GM18520 (cell line): ENCODE results near the gene CDC20.
"Not testable (repeated sequence)": the region's sequence is repeated elsewhere in the genome, so short reads cannot be mapped to it uniquely, and the experiment has no call there.

ENCODE experiments used
- ATAC-seq: cut with Tn5 transposase; IDR thresholded peaks from one replicate; pipeline ENCODE4 v1.9.1; 2021; ENCODE audit not compliant: unreplicated experiment

Gene CDC20

GRCh38 chr1:43354471-43354870 is 4.3 kb upstream of the CDC20 start:
- ATAC-seq, result no peak

DNA sequence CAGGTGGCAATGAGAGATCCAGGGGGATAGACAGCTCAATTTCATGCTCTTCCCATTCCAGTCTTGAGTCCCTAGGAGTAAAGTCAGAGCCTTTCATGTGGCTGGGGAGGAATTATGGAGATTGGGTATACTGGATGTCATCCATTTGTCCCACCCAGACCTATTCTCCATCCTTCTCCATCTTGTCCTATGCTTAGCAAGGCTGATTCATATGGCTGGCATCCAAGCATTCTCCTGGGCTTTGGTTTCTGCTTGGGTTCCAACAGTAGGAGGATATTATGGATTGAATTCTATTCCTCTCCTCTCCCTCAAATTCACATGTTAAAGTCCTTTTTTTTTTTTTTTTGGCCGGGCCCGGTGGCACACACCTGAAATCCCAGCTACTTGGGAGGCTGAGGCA is 3.8 kb upstream of the CDC20 start:
- no peak for ATAC-seq

DNA sequence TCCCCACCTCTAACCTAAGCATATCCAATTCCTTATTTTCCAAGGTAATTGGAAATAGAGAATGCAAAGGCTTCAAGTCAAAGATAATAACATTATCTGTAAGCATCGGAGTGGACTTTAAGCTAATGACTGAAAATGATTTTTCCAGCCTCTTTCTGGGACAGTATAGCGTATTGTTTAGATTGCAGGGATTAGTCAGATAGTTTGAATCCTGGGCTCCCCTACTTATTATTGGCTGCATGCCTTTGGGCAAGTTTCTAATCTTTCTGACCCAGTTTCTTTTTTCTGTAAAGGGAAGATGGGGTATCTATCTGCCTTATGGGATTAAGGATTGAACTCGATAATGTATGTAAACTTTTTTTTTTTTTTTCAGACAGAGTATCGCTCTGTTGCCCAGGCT is 1.5 kb upstream of the CDC20 start:
- ATAC-seq, result no peak

GRCh38 chr1:43358121-43358745 is 548 bp upstream of the CDC20 start:
- ATAC-seq, result no peak

DNA sequence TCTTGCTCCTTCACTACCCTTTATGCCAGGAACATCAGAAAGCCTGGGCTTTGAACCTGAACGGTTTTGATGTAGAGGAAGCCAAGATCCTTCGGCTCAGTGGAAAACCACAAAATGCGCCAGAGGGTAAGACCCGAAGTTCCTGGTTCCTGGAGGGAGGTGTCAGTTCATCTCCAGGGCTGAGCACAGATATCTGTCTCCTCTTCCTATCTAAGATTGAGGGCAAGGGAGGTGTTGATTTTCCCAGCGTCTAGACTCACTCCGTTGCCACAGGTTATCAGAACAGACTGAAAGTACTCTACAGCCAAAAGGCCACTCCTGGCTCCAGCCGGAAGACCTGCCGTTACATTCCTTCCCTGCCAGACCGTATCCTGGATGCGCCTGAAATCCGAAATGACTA is 915 bp downstream of the CDC20 start:
- no peak for ATAC-seq

- ATAC-seq, result no peak
These were observed 1.8 kb downstream of the CDC20 start for GRCh38 chr1:43360616-43361015.

DNA sequence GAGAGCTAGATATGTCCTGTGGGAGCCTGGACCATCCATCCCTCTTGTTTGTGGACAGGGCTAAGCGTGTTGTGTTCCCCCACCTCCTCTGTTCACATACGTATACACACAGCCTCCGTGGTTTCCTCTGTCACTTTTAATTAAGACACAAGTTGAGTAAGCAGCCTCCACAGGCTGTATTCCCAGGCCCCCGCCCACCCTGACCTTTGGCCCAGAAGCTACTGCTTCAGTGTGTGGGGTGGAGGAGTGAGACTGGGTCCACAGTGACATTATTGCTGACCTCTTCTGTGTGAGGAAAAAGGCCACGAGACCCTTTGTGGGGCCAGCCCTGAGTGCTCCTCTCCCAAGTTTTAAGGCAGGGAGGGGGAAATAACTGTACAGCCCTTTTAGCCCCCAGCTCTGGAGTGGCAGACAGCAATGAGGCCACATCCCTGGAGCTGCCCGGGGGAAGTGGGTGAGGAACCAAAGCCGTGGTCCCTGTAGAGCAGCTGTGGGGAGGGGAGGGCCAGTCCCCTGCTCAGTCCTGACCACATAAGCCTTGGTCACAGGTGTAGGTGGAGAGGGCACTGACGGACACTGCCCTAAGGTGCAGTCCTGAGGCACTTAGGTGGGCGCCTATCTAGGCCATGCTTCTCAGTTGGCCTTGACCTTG is 4.6 kb downstream of the CDC20 start:
- ATAC-seq, result no peak

DNA sequence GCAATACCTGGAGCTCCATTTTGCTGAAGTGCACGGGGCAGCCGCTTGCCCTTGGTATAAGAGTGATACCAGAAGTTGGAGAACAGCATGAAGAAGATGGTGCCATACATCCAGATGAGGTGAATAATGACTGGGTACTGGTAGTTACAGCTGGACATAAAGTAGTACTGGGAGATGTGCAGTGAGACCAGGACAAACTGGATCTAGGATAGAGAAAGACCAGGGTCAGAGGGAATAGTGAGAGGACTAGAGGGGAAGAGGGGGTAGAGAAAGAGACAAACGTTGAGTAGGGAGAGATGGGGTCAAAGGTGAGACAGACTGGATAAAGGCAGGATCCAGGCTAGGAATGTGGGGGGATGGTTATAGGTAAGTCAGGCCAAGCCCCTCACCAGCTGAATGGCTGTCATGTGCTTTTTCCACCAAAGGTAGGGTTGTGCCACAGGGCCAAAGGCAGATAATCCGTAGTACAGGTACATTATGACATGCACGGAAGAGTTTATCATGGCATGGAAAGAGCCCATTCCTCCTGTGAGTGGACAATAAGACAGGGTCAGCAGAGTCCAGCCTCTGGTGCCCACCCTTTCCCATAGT is 5.2 kb downstream of the CDC20 start:
- no peak for ATAC-seq

DNA sequence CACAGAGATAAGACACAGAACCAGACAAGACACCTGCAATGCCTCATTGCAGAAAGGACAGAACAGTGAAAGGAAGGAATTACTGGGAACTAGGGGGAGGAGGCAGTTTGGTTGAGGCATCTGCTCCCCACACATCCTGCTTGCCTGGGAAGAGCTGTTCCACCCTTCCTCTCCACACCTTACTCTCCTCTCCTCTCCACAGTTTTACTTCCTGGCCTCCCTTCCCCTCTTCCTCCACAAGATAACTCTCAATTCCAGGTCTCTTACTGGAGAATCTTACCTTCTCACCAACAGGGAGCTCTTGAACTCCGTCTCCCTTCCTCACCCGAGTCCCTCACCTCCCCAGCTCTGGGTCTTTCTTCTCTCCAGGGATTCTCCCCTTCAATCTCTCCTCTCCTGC is 6.9 kb downstream of the CDC20 start:
- no peak for ATAC-seq

DNA sequence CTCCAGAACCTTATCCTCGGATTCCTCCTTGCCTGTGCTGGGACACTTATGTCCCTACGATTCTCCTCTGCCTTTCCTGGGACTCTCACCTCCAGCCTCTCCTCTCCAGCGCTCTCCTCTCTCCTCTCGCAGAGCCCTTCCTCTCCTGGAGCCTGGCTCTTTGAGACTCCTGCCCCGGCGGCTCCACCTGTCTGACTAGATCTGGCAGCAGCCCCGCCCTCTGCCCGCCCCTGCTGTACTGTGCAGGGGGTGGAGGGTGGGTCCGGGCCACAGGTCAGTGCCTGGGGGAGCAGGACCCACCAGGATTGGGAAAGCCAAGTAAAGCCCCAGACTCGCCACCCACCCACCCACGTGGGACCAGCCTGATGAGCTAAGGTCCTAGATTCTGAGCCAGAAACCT is 7.4 kb downstream of the CDC20 start:
- ATAC-seq, result no peak

- no peak for ATAC-seq
These were observed 7.8 kb downstream of the CDC20 start for GRCh38 chr1:43366601-43367025.

GRCh38 chr1:43367026-43367903 is 8.5 kb downstream of the CDC20 start:
- no peak for ATAC-seq

DNA sequence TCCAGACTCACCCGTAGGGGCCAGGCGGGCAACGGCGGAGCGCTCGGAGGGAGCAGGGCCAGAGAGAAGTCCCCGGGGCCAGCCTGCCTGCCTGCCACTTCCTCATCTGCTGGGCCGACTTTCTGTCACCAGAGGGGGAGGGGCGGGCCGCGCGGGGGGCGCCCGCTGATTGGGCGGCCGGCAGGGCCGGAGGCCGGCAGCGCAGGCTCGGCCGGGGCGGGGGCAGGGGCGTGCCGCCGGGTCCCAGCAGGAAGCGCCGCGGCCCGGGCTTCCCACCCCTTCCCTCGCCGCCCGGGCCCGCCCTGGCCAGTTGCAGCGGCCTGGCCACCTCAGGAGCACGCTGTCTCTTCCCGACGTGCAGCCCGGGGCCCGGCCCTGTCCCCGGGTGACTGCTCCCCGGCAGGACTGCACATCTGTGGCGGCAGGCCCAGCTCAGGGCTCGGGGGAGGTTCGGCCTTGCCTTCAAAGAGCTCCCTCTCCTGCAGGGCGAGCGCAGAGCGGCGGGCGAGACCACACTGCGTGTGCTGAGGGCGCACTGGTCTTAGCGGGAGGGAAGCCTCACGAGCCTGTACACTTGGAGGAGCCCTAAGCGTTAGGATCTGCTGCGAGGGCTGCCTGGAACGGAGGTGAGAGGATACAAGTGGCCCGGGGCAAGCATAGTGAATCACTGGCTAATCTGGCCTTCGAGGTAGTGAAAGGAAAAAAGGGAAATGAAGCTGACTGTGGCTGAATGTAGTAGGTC is 9.3 kb downstream of the CDC20 start, which contains the start of gene ELOVL1:
Gene ELOVL1 (minus strand): TSS at position 108 of the 742 bp plus-strand sequence. CDS start 2,402 bp downstream, outside the sequence.
- peak; percentile 51 for ATAC-seq

DNA sequence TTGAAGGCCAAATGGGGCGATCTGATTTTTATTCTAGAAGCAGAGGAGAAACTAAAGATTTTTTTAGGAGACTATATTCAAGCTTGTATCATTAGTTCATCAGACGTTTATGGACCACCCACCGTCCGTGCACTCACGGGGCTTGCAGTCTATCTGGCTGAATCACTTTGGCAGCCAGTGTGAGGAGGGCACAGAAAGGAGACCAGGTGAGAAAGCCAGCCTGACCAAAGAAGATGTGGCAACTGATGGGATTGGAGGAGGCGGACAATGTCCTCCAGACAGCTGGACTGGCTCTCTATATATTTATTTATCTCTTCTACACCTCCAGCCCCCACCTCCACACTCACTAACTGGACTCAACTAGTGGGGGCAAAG is 9.9 kb downstream of the CDC20 start:
- no peak for ATAC-seq

GRCh38 chr1:43369779-43370178 is 11.0 kb downstream of the CDC20 start:
- not testable (repeated sequence) for ATAC-seq

DNA sequence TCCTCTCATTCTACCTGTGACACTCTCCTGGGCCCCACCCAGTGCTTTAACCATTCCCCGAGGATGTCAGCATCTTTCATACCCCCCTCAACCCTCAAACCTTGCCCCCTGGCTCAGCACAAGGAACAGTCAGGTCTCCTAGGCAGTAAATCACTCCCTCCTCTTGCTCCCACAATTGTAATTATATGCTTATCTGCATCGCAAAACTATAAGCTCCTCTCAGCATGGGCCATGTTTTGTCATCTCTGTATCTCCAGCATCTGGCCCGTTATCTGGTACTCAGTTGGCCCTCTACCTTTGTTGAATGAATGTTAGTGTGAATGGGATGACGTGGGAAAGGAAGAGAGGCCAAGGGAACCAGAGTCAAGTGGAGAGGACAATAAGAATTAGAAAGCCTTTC is 11.8 kb downstream of the CDC20 start:
- no peak for ATAC-seq

GRCh38 chr1:43372172-43372571 is 13.4 kb downstream of the CDC20 start:
- no peak for ATAC-seq

DNA sequence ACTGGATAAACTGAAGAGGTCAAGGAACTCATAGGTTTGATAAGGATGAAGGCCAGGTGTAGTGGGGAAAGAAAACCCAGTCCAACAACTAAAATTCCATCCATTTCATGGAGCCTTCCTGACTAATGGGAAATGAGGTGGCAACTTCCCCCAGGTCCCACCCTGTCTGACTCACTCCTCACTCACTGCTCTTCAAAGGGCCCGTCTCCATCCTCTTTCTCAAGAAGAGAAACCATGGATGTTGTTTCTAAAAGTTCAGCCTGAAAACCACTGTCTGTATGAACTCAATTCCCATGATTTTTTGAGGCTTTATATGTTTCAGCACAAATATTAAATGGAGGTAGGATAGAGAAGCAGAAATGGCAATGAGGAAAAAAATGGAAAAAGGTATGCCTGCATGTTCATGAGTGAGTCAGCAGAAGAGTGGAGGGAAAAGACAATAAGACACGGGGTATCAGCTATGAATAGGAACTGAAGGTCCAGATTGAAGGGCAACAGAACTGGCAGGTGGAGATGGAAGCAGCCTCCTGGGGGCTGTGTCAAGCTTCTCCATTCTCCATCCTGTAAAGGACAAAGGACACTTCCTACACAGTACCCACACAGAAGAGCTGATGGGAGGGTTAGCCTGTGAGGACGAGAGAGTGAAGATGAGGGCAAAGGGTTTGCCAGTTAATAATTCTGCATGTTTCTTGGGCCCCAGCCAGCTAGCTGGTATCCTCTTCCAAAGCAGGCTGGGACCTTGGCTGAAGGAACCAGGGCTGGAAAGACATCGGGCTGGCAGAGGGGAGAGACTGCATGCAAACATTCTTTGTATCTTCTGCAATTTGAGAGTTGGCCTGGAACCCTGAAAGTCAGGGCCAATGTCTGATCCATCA is 14.5 kb downstream of the CDC20 start:
- ATAC-seq, result no peak

DNA sequence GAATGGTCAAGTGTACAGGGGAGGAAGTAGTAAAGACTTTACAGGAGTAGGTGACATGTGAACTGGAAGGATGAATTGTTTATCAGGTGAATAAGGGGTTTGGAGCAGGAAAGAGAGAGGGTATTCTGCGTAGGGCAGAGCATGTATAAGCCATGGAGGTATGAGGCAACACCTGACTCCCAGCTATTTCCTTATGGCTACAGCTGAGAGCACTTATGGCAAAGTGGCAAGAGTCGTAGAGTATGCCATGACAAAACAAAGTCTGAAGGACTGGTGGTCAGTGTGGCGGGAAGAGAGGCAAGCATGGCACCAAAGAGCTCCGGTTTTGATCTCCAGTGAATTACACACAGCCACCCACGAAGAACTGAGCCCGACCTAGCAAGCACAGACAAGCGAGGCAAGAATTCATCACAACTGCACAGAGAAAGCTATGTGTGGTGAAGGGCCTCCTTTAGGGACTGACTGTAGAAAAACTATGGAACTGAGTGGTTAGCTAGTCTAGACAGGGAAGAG is 18.0 kb downstream of the CDC20 start:
- no peak for ATAC-seq

- ATAC-seq, result no peak
These were observed 19.1 kb downstream of the CDC20 start for GRCh38 chr1:43377831-43378230.
